ENCODE measurements around the gene PATL2. TPM values are rescaled to one million over a fixed set of nuclear protein-coding genes. Genes with fewer than 3 reads are reported as not detected.
A peak's percentile ranks its signal among the peaks of the same experiment; 100 is the strongest.
"Not testable (repeated sequence)": the region's sequence is repeated elsewhere in the genome, so short reads cannot be mapped to it uniquely, and the experiment has no call there.

PATL2 gene
- total RNA-seq, 6 experiments from 2014 or later, result 0.28 to 1.9 (median 0.71) TPM

GRCh38 chr15:44698641-44699040 lies 12.5 kb downstream of the PATL2 start:
- DNase-seq (no peak), ATAC-seq (no peak)
- 88% methylated on average over 2 of the region's 2 CpGs for WGBS (ENCODE audit: insufficient coverage, low coverage, low lambda C conversion rate, missing lambda C conversion rate)
- Histone ChIP-seq H3K36me3 (no peaks in the 10 kb centered on the region), H3K27me3 (no peaks in the 10 kb centered on the region), H3K4me3 (no peak overlapping the region), H3K4me1 (no peaks in the 10 kb centered on the region), H3K9me3 (no peaks in the 10 kb centered on the region), H3K27ac (no peak overlapping the region)
- intact Hi-C loops (cut with DNase I), result no loop called here
- no peak for TF ChIP-seq POLR2A (IDR thresholded peaks at IDR 0.05)
- no peak for TF ChIP-seq CTCF (IDR thresholded peaks at IDR 0.05)

GRCh38 chr15:44697014-44697413 lies 14.1 kb downstream of the PATL2 start:
- H3K4me1 ChIP-seq, result no peaks in the 10 kb centered on the region
- ATAC-seq, result no peak
- H3K27me3 ChIP-seq, result no peaks in the 10 kb centered on the region
- H3K36me3 ChIP-seq, result no peaks in the 10 kb centered on the region
- TF ChIP-seq POLR2A (IDR thresholded peaks at IDR 0.05) (no peak), CTCF (IDR thresholded peaks at IDR 0.05) (no peak)
- no peaks in the 10 kb centered on the region for H3K9me3 ChIP-seq
- intact Hi-C loops (cut with DNase I), result no loop called here
- H3K4me3 ChIP-seq, result no peak overlapping the region
- H3K27ac ChIP-seq, result no peak overlapping the region
- DNase-seq, result no peak

- WGBS (ENCODE audit: insufficient coverage, low coverage, low lambda C conversion rate, missing lambda C conversion rate), result 34% methylated on average over 2 of the region's 3 CpGs
- Histone ChIP-seq H3K36me3 (no peaks in the 10 kb centered on the region), H3K4me3 (no peak overlapping the region), H3K27ac (no peak overlapping the region), H3K27me3 (no peaks in the 10 kb centered on the region), H3K4me1 (no peaks in the 10 kb centered on the region), H3K9me3 (no peaks in the 10 kb centered on the region)
- no peak for DNase-seq
- intact Hi-C loops (cut with DNase I), result no loop called here
- TF ChIP-seq CTCF (IDR thresholded peaks at IDR 0.05), result no peak
- no peak for TF ChIP-seq POLR2A (IDR thresholded peaks at IDR 0.05)
- ATAC-seq, result no peak
Observed at GRCh38 chr15:44695294-44695693, 15.8 kb downstream of the PATL2 start.

GRCh38 chr15:44694416-44694815 lies 16.7 kb downstream of the PATL2 start:
- Histone ChIP-seq H3K27me3 (no peaks in the 10 kb centered on the region), H3K9me3 (no peaks in the 10 kb centered on the region), H3K36me3 (no peaks in the 10 kb centered on the region), H3K27ac (no peak overlapping the region), H3K4me1 (no peaks in the 10 kb centered on the region), H3K4me3 (no peak overlapping the region)
- DNase-seq (no peak), ATAC-seq (no peak)
- TF ChIP-seq CTCF (IDR thresholded peaks at IDR 0.05), result no peak
- no peak for TF ChIP-seq POLR2A (IDR thresholded peaks at IDR 0.05)
- WGBS (ENCODE audit: insufficient coverage, low coverage, low lambda C conversion rate, missing lambda C conversion rate), result 71% methylated on average over 4 of the region's 4 CpGs
- intact Hi-C loops (cut with DNase I), result no loop called here

GRCh38 chr15:44692659-44693058 lies 18.5 kb downstream of the PATL2 start:
- Histone ChIP-seq H3K4me3 (no peak overlapping the region), H3K9me3 (no peaks in the 10 kb centered on the region), H3K27me3 (no peaks in the 10 kb centered on the region), H3K4me1 (no peaks in the 10 kb centered on the region), H3K36me3 (no peaks in the 10 kb centered on the region), H3K27ac (no peak overlapping the region)
- no peak for ATAC-seq
- no peak for DNase-seq
- intact Hi-C loops (cut with DNase I), result no loop called here
- TF ChIP-seq POLR2A (IDR thresholded peaks at IDR 0.05), result no peak
- no CpG with 5 or more reads among the region's 1 CpG for WGBS (ENCODE audit: insufficient coverage, low coverage, low lambda C conversion rate, missing lambda C conversion rate)

- DNase-seq; H3K27ac ChIP-seq; H3K4me3 ChIP-seq; ATAC-seq; intact Hi-C loops (cut with DNase I); H3K27me3 ChIP-seq; H3K36me3 ChIP-seq; H3K4me1 ChIP-seq; H3K9me3 ChIP-seq: not testable (repeated sequence)
- WGBS (ENCODE audit: insufficient coverage, low coverage, low lambda C conversion rate, missing lambda C conversion rate), result 60% methylated on average over 1 of the region's 1 CpG
Observed at GRCh38 chr15:44690245-44690644, 20.9 kb downstream of the PATL2 start.

- DNase-seq; intact Hi-C loops (cut with DNase I); H3K27me3 ChIP-seq; H3K4me3 ChIP-seq; H3K36me3 ChIP-seq; H3K9me3 ChIP-seq; H3K4me1 ChIP-seq; H3K27ac ChIP-seq; ATAC-seq: not testable (repeated sequence)
- WGBS (ENCODE audit: insufficient coverage, low coverage, low lambda C conversion rate, missing lambda C conversion rate), result 71% methylated on average over 2 of the region's 2 CpGs
Observed at GRCh38 chr15:44689318-44689717, 21.8 kb downstream of the PATL2 start.

GRCh38 chr15:44682809-44683682 lies 28.1 kb downstream of the PATL2 start:
- DNase-seq (peak in 2 of 3 donors; percentile 58 to 63), ATAC-seq (peak in 1 of 4 donors; percentile 30)
- H3K4me3 ChIP-seq; H3K36me3 ChIP-seq; H3K27ac ChIP-seq; intact Hi-C loops (cut with DNase I); H3K27me3 ChIP-seq; H3K4me1 ChIP-seq; H3K9me3 ChIP-seq: not testable (repeated sequence)
- 30% methylated on average over 2 of the region's 8 CpGs for WGBS (ENCODE audit: insufficient coverage, low coverage, low lambda C conversion rate, missing lambda C conversion rate)

All from right lobe of liver (tissue), 6 donors.